H1 (cell line): Measurements from ENCODE around the gene GEN1. TPM values are rescaled to one million over a fixed set of nuclear protein-coding genes. Genes with fewer than 3 reads are reported as not detected.

Experiments
- CTCF ChIA-PET: fragments of 300-600 bp; sonication (Branson Sonifier 250); formaldehyde crosslinking; loops from one replicate; lab custom pipeline; 2021; ENCODE audit not compliant: partially characterized antibody; lab: Charles Lee
- POLR2A ChIA-PET: fragments of 300-600 bp; sonication (Branson Sonifier 250); formaldehyde crosslinking; loops from one replicate; lab custom pipeline; 2021; ENCODE audit warnings: inconsistent platforms; ENCODE audit not compliant: partially characterized antibody; lab: Charles Lee
- DNase-seq, 2 experiments: peaks; one replicate each; pipeline versions ENCODE4 v3.0.0 to v3.0.0-alpha.2; 2010 to 2022; ENCODE audit warnings: low spot score in 2 of 2, low read depth in 1 of 2, mixed read lengths in 1 of 2
- FAIRE-seq: peaks from 2 replicates; lab custom pipeline; 2011; peaks lifted over from hg19 to GRCh38; lab: Jason Lieb, UNC
- H2AFZ ChIP-seq: 2 replicates; pipeline ENCODE4 v1.8.1; 2012; ENCODE audit warnings: low read length, inconsistent platforms
- H2AK5ac ChIP-seq: 2 replicates; pipeline ENCODE4 v1.6.1; 2013; ENCODE audit warnings: low read depth, low read length
- H2BK120ac ChIP-seq: replicated peaks from 2 replicates; pipeline ENCODE3; 2013; ENCODE audit warnings: low read depth, low read length, inconsistent platforms
- H2BK12ac ChIP-seq: 2 replicates; pipeline ENCODE4 v1.6.1; 2013; ENCODE audit warnings: low read depth, low read length
- H2BK15ac ChIP-seq: 2 replicates; pipeline ENCODE4 v1.6.1; 2013; ENCODE audit warnings: low read length
- H2BK20ac ChIP-seq: 2 replicates; pipeline ENCODE4 v1.6.1; 2013; ENCODE audit warnings: low read length
- H2BK5ac ChIP-seq: 2 replicates; pipeline ENCODE4 v1.6.1; 2013; ENCODE audit warnings: low read depth, low read length
- H3K14ac ChIP-seq: 2 replicates; pipeline ENCODE4 v1.6.1; 2013; ENCODE audit warnings: inconsistent platforms; ENCODE audit not compliant: insufficient read length
- H3K18ac ChIP-seq: 2 replicates; pipeline ENCODE4 v1.6.1; 2013; ENCODE audit warnings: low read length; ENCODE audit errors: extremely low read depth
- H3K23ac ChIP-seq: 2 replicates; pipeline ENCODE4 v1.6.1; 2013; ENCODE audit warnings: inconsistent platforms; ENCODE audit not compliant: insufficient read length
- H3K23me2 ChIP-seq: 2 replicates; pipeline ENCODE4 v1.6.1; 2013; ENCODE audit warnings: low read depth, low read length
- H3K27ac ChIP-seq: 2 replicates; pipeline ENCODE4 v1.6.1; 2011; ENCODE audit warnings: low read depth, low read length, inconsistent platforms
- H3K27me3 ChIP-seq, 4 experiments: replicated peaks in 1 of 4; 1 replicate in 1 of 4; 2 replicates in 3 of 4; pipeline versions ENCODE4 v1.6.1 to v1.8.1; 2011 to 2013; ENCODE audit warnings: low read length in 3 of 4, mild to moderate bottlenecking in 3 of 4, inconsistent platforms in 2 of 4, mixed read lengths in 2 of 4, moderate library complexity in 1 of 4; ENCODE audit not compliant: control insufficient read depth in 3 of 4, insufficient read depth in 3 of 4; ENCODE audit errors: extremely low read depth in 1 of 4
- H3K36me3 ChIP-seq, 4 experiments: 2 replicates each; pipeline versions ENCODE4 v1.6.1 to v1.8.1; 2011 to 2013; ENCODE audit warnings: mild to moderate bottlenecking in 4 of 4, low read length in 3 of 4, moderate library complexity in 2 of 4, control low read depth in 1 of 4, inconsistent platforms in 1 of 4; ENCODE audit not compliant: insufficient read depth in 4 of 4, control insufficient read depth in 2 of 4
- H3K4ac ChIP-seq: replicated peaks from 2 replicates; pipeline ENCODE3; 2013; ENCODE audit warnings: low read length, low read depth, mixed read lengths, inconsistent platforms; ENCODE audit not compliant: insufficient read length
- H3K4me1 ChIP-seq, 4 experiments: replicated peaks in 1 of 4; 1 replicate in 1 of 4; 2 replicates in 3 of 4; pipeline versions ENCODE4 v1.6.1 to v1.8.1; 2011 to 2013; ENCODE audit warnings: low read length in 3 of 4, inconsistent platforms in 2 of 4, mixed read lengths in 1 of 4; ENCODE audit not compliant: insufficient read depth in 4 of 4, control insufficient read depth in 3 of 4
- H3K4me2 ChIP-seq, 2 experiments: 2 replicates each; pipeline versions ENCODE4 v1.6.1 to v1.8.1; 2011 to 2013; ENCODE audit warnings: low read depth in 2 of 2, low read length in 2 of 2, control low read depth in 1 of 2, inconsistent platforms in 1 of 2, mild to moderate bottlenecking in 1 of 2; ENCODE audit not compliant: insufficient read depth in 1 of 2
- H3K4me3 ChIP-seq, 4 experiments: fragments of 200-600, 300-600 bp in 1 of 4; sonication (generic), shearing (Covaris generic), sonication (Bioruptor Twin) in 1 of 4; 2 replicates each; pipeline versions ENCODE4 v1.5.1 to v1.8.1; 2011 to 2016; ENCODE audit warnings: low read length in 4 of 4, low read depth in 3 of 4, control low read depth in 2 of 4, inconsistent platforms in 2 of 4, mild to moderate bottlenecking in 2 of 4, mixed read lengths in 1 of 4, moderate library complexity in 1 of 4; ENCODE audit not compliant: insufficient read depth in 2 of 4; ENCODE audit errors: extremely low read depth in 1 of 4
- H3K56ac ChIP-seq: replicated peaks from 2 replicates; pipeline ENCODE3; 2013; ENCODE audit warnings: low read depth, mild to moderate bottlenecking, mixed read lengths, low read length, inconsistent platforms; ENCODE audit not compliant: insufficient read length
- H3K79me1 ChIP-seq: 2 replicates; pipeline ENCODE4 v1.6.1; 2013; ENCODE audit warnings: low read depth, low read length, control low read depth
- H3K79me2 ChIP-seq, 2 experiments: 2 replicates each; pipeline versions ENCODE4 v1.6.1 to v1.8.1; 2012 to 2013; ENCODE audit warnings: low read length in 2 of 2, mild to moderate bottlenecking in 2 of 2, inconsistent platforms in 1 of 2; ENCODE audit not compliant: insufficient read depth in 2 of 2, control insufficient read depth in 1 of 2
- H3K9ac ChIP-seq, 4 experiments: replicated peaks in 1 of 4; 1 replicate in 1 of 4; 2 replicates in 3 of 4; pipeline versions ENCODE4 v1.6.1 to v1.8.1; 2011 to 2013; ENCODE audit warnings: low read depth in 3 of 4, low read length in 3 of 4, control low read depth in 2 of 4, mild to moderate bottlenecking in 2 of 4, moderate library complexity in 2 of 4, inconsistent platforms in 1 of 4; ENCODE audit errors: extremely low read depth in 1 of 4
- H3K9me3 ChIP-seq, 2 experiments: 2 replicates each; pipeline versions ENCODE4 v1.6.1 to v1.8.1; 2012 to 2013; ENCODE audit warnings: mild to moderate bottlenecking in 2 of 2, moderate library complexity in 2 of 2, control low read depth in 1 of 2, inconsistent platforms in 1 of 2, low read depth in 1 of 2, low read length in 1 of 2, mixed read lengths in 1 of 2; ENCODE audit not compliant: insufficient read depth in 2 of 2
- H4K20me1 ChIP-seq, 2 experiments: replicated peaks in 1 of 2; 2 replicates each; pipeline versions ENCODE3 to v1.8.1; 2011 to 2013; ENCODE audit warnings: inconsistent platforms in 2 of 2, low read length in 2 of 2, mild to moderate bottlenecking in 1 of 2; ENCODE audit not compliant: insufficient read depth in 2 of 2, control insufficient read depth in 1 of 2
- H4K5ac ChIP-seq: 2 replicates; pipeline ENCODE4 v1.6.1; 2013; ENCODE audit warnings: low read length, low read depth, mixed read lengths, inconsistent platforms; ENCODE audit not compliant: insufficient read length
- H4K8ac ChIP-seq: 2 replicates; pipeline ENCODE4 v1.8.0; 2013; ENCODE audit warnings: mild to moderate bottlenecking, moderate library complexity, low read length, inconsistent platforms; ENCODE audit not compliant: insufficient read depth; ENCODE audit errors: extremely low read depth
- H4K91ac ChIP-seq: replicated peaks from 2 replicates; pipeline ENCODE3; 2013; ENCODE audit warnings: low read length, mixed read lengths, inconsistent platforms; ENCODE audit not compliant: insufficient read length
- BCL11A ChIP-seq, 2 experiments: IDR thresholded peaks; one replicate each; pipeline ENCODE4 v1.6.1; 2011; ENCODE audit warnings: low read depth in 2 of 2, low read length in 2 of 2, mild to moderate bottlenecking in 2 of 2
- CBX8 ChIP-seq: fragments of 300-800, 300-1000 bp; sonication (generic); IDR thresholded peaks from 2 replicates; pipeline ENCODE4 v1.7.1; 2016; ENCODE audit warnings: low read depth, low read length, borderline replicate concordance
- E2F6 ChIP-seq: IDR thresholded peaks from 2 replicates; pipeline ENCODE4 v1.6.1; 2012; ENCODE audit warnings: inconsistent platforms
- KDM4A ChIP-seq: IDR thresholded peaks from one replicate; pipeline ENCODE4 v1.7.1; 2012; ENCODE audit warnings: low read depth, mild to moderate bottlenecking, moderate library complexity, low read length, inconsistent platforms; ENCODE audit not compliant: severe bottlenecking
- POLR2AphosphoS5 ChIP-seq: IDR thresholded peaks from 2 replicates; pipeline ENCODE4 v1.6.1; 2011; ENCODE audit warnings: low read depth, low read length
- SIRT6 ChIP-seq: IDR thresholded peaks from one replicate; pipeline ENCODE4 v1.7.1; 2012; ENCODE audit warnings: low read length, inconsistent platforms
- SP2 ChIP-seq: IDR thresholded peaks from 2 replicates; pipeline ENCODE4 v1.6.1; 2012; ENCODE audit warnings: mild to moderate bottlenecking, low read length, inconsistent platforms
- TAF1 ChIP-seq: IDR thresholded peaks from 2 replicates; pipeline ENCODE4 v1.6.1; 2011; ENCODE audit warnings: mild to moderate bottlenecking, low read depth, low read length
- TCF12 ChIP-seq: IDR thresholded peaks from 2 replicates; pipeline ENCODE4 v1.6.1; 2011; ENCODE audit warnings: low read depth, mild to moderate bottlenecking, low read length
- YY1 ChIP-seq: IDR thresholded peaks from 2 replicates; pipeline ENCODE4 v1.6.1; 2011; ENCODE audit warnings: low read depth, mild to moderate bottlenecking, low read length
- WGBS, 2 experiments: shearing (Covaris generic) in 1 of 2; methylation state at CpG; one replicate each; pipeline versions ENCODE4 v1.1.6 to v1.1.7; 2013 to 2015; ENCODE audit warnings: low lambda C conversion rate in 2 of 2, mixed read lengths in 2 of 2, inconsistent platforms in 1 of 2, low coverage in 1 of 2, missing lambda C conversion rate in 1 of 2; ENCODE audit not compliant: insufficient replicate concordance in 2 of 2, insufficient coverage in 1 of 2, insufficient read length in 1 of 2; ENCODE audit errors: extremely low coverage in 1 of 2, missing lambda C conversion rate in 1 of 2; 5-methylcytosine and 5-hydroxymethylcytosine counted together
- polyA plus RNA-seq, 7 experiments: library from polyadenylated mRNA; depleted of rRNA in 3 of 7; stranded (reverse) in 5 of 7; unstranded in 2 of 7; fragments of >200 nt in 5 of 7; fragments of 200-250 nt in 2 of 7; gene quantifications; 1 replicate in 5 of 7; 2 replicates in 1 of 7; 4 replicates in 1 of 7; pipeline versions ENCODE4 v1.2.1 to v1.2.3, GENCODE V29; 2011 to 2013; ENCODE audit warnings: missing spikeins in 2 of 7, mixed read lengths in 2 of 7
- total RNA-seq: library from RNA; stranded (reverse); fragmentation: NEBNext Ultra II Directional; extraction: Animal tissue kit (Norgen Biotek cat#: 25700); gene quantifications from 2 replicates; pipeline ENCODE4 v1.2.1, GENCODE V29; 2021

Gene GEN1
- total and polyA plus RNA-seq, 2 of the 8 experiments (the other 6 are each of a cell fraction or from before 2014, with no cell fraction given): 6.9 to 19.2 TPM

DNA sequence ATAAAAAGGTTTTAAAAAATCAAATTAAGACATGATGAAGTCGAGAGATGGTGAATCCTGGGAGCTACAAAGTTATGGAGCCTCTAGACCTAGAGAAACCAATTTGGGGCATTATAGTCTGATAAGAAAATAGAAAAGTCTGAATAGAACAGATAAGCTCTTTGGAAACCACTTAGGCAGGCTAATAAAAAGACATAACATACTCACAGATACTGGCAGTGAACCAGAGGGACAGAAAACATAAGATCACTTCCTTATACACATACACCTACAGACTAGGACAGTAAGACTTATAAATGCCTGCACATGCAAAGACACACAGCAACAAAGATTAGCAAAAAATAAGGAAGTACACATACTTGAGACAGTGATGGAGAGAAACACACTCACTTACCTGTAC is 20.3 kb upstream of the GEN1 start:
- Histone ChIP-seq H3K4me2 (no peak overlapping the region), H4K20me1 (no peaks in the 10 kb centered on the region), H3K9me3 (no peaks in the 10 kb centered on the region), H2BK5ac (no peak overlapping the region), H2BK15ac (no peak overlapping the region), H3K18ac (no peak overlapping the region), H3K4me1 (no peaks in the 10 kb centered on the region; a peak in 1 of 7 replicates), H2BK12ac (no peak overlapping the region), H2AFZ (no peak overlapping the region), H3K9ac (no peak overlapping the region), H3K4ac (no peak overlapping the region), H3K23ac (no peak overlapping the region), H3K14ac (no peak overlapping the region), H3K36me3 (peaks cover 8 to 84% (median 39%) of the 10 kb centered on the region in 4 experiments), H4K8ac (no peak overlapping the region), H3K23me2 (no peaks in the 10 kb centered on the region), H3K79me1 (peaks cover 2% of the 10 kb centered on the region; the same call in 1 of the 2 replicates), H3K56ac (no peak overlapping the region), H2BK20ac (no peak overlapping the region), H3K27ac (no peak overlapping the region), H2BK120ac (no peak overlapping the region), H3K4me3 (no peak overlapping the region), H3K79me2 (no peaks in the 10 kb centered on the region), H4K5ac (no peak overlapping the region), H3K27me3 (no peaks in the 10 kb centered on the region), H4K91ac (no peak overlapping the region), H2AK5ac (no peak overlapping the region)
- 88% methylated on average over 1 of the region's 1 CpG; no CpG with 5 or more reads in 1 of the 2 experiments for WGBS, 2 experiments
- TF ChIP-seq POLR2AphosphoS5 (no peak), SIRT6 (no peak), BCL11A (IDR thresholded peaks at IDR 0.05; ENCODE audit: low read depth in 2 of 2, low read length in 2 of 2) (no peak), KDM4A (no peak), TAF1 (no peak), TCF12 (no peak), YY1 (no peak), SP2 (no peak), E2F6 (no peak), CBX8 (no peak)
- ChIA-PET CTCF (interaction anchor here (1.0 to 3.7 kb wide), 6 partner anchors 10 to 97 kb away, joined by 3 to 25 read pairs (median 4); no protein-coding TSS in a partner anchor), POLR2A (interaction anchor here (1.1 kb wide), 1 partner anchor 20 kb away, joined by 4 read pairs; the partner anchor contains the start of gene GEN1)
- no peak for DNase-seq
- FAIRE-seq: no peak
